IPS-18a (cell line): ENCODE results near the gene C9orf72.

Source experiments
- H3K27ac ChIP-seq: one replicate; pipeline ENCODE4 v1.5.1; 2013; ENCODE audit warnings: low read length
- H3K27me3 ChIP-seq: one replicate; pipeline ENCODE4 v1.6.1; 2013; ENCODE audit warnings: mild to moderate bottlenecking, low read length; ENCODE audit not compliant: control insufficient read depth, insufficient read depth
- H3K36me3 ChIP-seq: one replicate; pipeline ENCODE4 v1.6.1; 2013; ENCODE audit warnings: low read depth, low read length; ENCODE audit not compliant: control insufficient read depth
- H3K4me1 ChIP-seq: one replicate; pipeline ENCODE4 v1.6.1; 2013; ENCODE audit warnings: low read depth, low read length; ENCODE audit not compliant: control insufficient read depth
- H3K4me3 ChIP-seq: one replicate; pipeline ENCODE4 v1.5.1; 2013; ENCODE audit warnings: low read length
- H3K9ac ChIP-seq: one replicate; pipeline ENCODE4 v1.6.1; 2013; ENCODE audit warnings: mild to moderate bottlenecking, low read length, moderate library complexity
- H3K9me3 ChIP-seq: one replicate; pipeline ENCODE4 v1.6.1; 2013; ENCODE audit warnings: low read depth, low read length; ENCODE audit not compliant: control insufficient read depth

Gene C9orf72

DNA sequence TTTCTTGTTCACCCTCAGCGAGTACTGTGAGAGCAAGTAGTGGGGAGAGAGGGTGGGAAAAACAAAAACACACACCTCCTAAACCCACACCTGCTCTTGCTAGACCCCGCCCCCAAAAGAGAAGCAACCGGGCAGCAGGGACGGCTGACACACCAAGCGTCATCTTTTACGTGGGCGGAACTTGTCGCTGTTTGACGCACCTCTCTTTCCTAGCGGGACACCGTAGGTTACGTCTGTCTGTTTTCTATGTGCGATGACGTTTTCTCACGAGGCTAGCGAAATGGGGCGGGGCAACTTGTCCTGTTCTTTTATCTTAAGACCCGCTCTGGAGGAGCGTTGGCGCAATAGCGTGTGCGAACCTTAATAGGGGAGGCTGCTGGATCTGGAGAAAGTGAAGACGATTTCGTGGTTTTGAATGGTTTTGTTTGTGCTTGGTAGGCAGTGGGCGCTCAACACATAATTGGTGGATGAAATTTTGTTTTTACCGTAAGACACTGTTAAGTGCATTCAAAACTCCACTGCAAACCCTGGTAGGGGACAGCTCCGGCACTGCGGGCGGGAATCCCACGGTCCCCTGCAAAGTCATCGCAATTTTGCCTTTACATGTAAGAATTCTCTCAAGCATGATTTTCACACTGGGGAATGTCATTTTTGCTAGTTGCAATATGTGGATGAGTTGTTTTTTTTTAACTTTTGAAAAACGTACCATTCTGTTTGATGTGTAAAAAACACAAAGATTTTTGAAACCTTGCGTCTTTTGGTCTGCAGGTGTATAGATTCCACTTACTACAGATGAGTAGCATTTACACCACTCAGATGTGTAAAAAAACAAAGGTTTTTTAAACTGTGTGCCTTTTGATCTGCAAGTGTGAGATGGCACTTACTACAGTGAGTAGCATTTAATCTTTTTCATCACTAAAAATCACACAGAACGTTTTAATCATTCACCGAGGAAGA is 631 bp upstream of the C9orf72 start:
- H3K27me3 ChIP-seq: peaks cover 6% of the 10 kb centered on the region
- H3K4me1 ChIP-seq: peaks cover 5% of the 10 kb centered on the region
- H3K27ac ChIP-seq: peak overlapping the region; percentile 77
- peak overlapping the region; percentile 77 for H3K4me3 ChIP-seq
- peak overlapping the region; percentile 88 for H3K9ac ChIP-seq
- no peaks in the 10 kb centered on the region for H3K9me3 ChIP-seq
- H3K36me3 ChIP-seq: no peaks in the 10 kb centered on the region

DNA sequence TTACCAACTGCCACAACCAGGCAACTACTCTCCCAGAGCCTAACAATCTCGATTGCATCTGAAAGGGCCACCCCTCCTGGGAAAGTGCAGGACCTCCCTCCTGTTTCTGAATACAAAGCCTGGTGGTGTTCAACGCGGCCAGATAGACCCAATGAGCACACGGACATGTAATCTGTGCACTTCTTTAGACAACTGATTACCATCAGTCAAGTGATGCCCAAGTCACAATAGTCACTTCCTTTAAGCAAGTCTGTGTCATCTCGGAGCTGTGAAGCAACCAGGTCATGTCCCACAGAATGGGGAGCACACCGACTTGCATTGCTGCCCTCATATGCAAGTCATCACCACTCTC is 739 bp downstream of the C9orf72 start:
- Histone ChIP-seq H3K27me3 (peaks cover 6% of the 10 kb centered on the region), H3K9ac (peak overlapping the region; percentile 88), H3K4me1 (peaks cover 5% of the 10 kb centered on the region)

DNA sequence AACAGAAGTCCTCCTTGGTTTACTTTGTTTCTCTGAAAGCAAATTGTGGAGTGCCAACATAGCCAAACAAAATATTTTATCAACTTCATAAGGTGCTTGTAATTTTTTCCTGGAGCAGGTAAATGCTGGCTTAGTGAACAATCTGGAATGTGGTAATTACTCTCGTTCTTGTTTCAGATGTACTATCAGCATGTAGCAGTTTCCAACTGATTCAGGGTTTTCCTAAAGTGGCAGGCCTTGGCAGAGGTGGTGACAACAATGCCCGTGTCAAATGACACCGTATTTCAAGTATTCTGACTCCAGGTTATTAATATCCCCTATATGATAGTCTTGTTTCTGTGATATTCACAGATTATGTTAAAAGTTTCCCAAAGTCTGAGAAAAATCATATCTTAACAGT is 1.2 kb downstream of the C9orf72 start:
- peaks cover 5% of the 10 kb centered on the region for H3K4me1 ChIP-seq
- H3K9me3 ChIP-seq: no peaks in the 10 kb centered on the region
- H3K4me3 ChIP-seq: peak overlapping the region; percentile 77
- H3K9ac ChIP-seq: peak overlapping the region; percentile 88
- no peak overlapping the region for H3K27ac ChIP-seq
- H3K36me3 ChIP-seq: peaks cover 1% of the 10 kb centered on the region
- peaks cover 6% of the 10 kb centered on the region for H3K27me3 ChIP-seq

More for the DNA sequence above, 739 bp downstream of the C9orf72 start:
- Histone ChIP-seq H3K9me3 (no peaks in the 10 kb centered on the region), H3K4me3 (peak overlapping the region; percentile 77), H3K36me3 (no peaks in the 10 kb centered on the region), H3K27ac (no peak overlapping the region)

DNA sequence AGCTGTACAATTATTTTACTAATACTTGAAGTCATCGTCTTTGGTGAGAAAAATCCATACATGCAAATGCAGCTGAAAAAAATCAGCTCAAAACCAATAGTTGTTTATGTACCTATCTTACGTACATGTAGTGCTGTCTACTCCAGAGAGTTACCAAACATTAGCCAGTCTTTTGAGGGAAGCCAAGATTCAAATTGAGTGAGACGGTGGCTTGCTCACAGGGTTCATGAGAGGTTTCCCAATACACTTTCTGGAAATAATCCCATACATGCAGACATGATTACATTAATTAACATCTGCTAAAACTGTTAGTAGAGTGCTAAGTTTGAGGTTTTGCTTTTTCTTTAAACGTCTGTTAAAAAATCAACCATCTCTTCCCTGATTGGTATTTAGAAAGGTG is 2.3 kb downstream of the C9orf72 start:
- no peaks in the 10 kb centered on the region for H3K9me3 ChIP-seq
- H3K9ac ChIP-seq: no peak overlapping the region
- H3K27ac ChIP-seq: no peak overlapping the region
- peaks cover 11% of the 10 kb centered on the region for H3K36me3 ChIP-seq
- H3K27me3 ChIP-seq: peaks cover 6% of the 10 kb centered on the region
- peaks cover 5% of the 10 kb centered on the region for H3K4me1 ChIP-seq
- H3K4me3 ChIP-seq: no peak overlapping the region

DNA sequence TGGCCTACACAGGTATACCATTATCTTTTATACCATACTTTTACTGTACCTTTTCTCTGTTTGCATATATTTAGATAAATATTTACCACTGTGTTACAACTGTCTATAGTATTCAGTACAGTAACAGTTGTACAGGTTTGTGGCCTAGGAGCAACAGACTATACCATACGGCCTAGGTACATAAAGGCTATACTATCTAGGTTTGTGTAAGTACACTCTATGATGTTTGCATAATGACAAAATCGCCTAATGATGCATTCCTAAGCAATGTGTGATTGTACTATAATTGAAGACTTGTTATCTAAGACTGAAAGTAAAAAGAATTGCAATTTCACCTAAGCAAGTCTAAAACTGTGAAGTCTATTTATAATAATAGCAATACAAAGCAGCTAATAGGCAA is 3.9 kb downstream of the C9orf72 start:
- Histone ChIP-seq H3K9ac (no peak overlapping the region), H3K4me3 (no peak overlapping the region), H3K27ac (no peak overlapping the region), H3K27me3 (peaks cover under 1% of the 10 kb centered on the region), H3K4me1 (peaks cover 5% of the 10 kb centered on the region), H3K36me3 (peaks cover 27% of the 10 kb centered on the region), H3K9me3 (no peaks in the 10 kb centered on the region)

DNA sequence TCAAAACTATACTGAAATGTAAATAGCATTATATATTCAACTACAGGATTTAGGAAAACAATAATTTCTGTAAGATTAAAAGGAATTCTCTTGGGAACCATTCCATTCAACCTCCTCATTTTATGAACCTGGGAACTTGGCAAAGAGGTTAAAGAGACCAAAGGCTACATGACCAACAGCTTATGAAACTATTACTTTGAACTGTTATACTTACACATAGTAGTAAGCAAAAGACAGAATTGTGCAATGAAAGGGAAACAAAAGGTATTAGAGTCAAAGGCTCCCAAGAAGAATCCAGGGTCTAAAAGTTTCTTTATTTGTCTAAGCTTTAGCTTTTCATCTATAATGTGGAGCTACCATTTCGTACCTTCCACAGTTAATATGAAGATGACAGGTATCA is 7.2 kb downstream of the C9orf72 start:
- no peak overlapping the region for H3K9ac ChIP-seq
- H3K9me3 ChIP-seq: no peaks in the 10 kb centered on the region
- no peak overlapping the region for H3K4me3 ChIP-seq
- no peak overlapping the region for H3K27ac ChIP-seq
- H3K27me3 ChIP-seq: no peaks in the 10 kb centered on the region
- H3K36me3 ChIP-seq: peaks cover 42% of the 10 kb centered on the region
- H3K4me1 ChIP-seq: no peaks in the 10 kb centered on the region

DNA sequence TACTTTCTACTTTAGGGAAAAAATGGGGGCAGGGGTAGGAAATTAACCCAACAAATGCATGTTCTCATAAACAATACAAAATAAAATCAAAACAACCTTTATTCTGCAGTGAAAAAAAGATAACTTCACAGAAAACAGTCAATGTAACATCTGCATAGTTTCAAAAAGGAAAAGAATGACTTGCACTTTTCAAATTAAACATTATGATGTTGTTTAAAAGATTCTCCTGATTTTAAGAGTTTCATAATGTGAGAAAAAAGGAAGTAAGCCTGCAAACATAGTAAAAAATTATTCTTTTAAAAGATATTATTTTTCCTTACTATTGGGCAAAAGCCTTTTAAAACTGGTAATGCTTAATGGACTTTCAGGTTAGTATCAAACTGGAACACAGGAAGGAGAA is 7.6 kb downstream of the C9orf72 start:
- H3K36me3 ChIP-seq: peaks cover 46% of the 10 kb centered on the region
- no peaks in the 10 kb centered on the region for H3K9me3 ChIP-seq
- no peaks in the 10 kb centered on the region for H3K27me3 ChIP-seq
- no peak overlapping the region for H3K4me3 ChIP-seq
- no peaks in the 10 kb centered on the region for H3K4me1 ChIP-seq
- H3K9ac ChIP-seq: no peak overlapping the region
- no peak overlapping the region for H3K27ac ChIP-seq

DNA sequence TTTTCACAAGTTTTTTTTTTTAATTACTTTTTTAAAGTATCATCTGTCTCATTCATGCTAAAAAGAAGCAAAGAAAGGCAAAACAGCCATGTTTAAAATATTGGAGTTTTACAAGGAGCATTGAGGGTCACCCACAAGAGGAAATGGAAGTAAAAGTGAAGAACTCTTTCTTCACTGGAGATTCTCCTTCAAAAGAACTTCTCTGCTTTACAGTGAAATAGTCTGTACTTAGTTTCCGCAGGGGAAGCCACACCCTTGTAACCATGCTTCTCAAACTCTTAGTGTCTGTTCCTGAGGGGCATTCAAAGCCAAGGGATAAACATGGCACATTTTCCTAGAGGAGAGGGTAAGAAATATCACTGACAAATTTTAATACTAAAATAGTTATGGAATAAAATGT is 8.6 kb downstream of the C9orf72 start:
- Histone ChIP-seq H3K9me3 (no peaks in the 10 kb centered on the region), H3K36me3 (peaks cover 50% of the 10 kb centered on the region), H3K9ac (no peak overlapping the region), H3K27me3 (no peaks in the 10 kb centered on the region), H3K27ac (no peak overlapping the region), H3K4me3 (no peak overlapping the region), H3K4me1 (no peaks in the 10 kb centered on the region)

DNA sequence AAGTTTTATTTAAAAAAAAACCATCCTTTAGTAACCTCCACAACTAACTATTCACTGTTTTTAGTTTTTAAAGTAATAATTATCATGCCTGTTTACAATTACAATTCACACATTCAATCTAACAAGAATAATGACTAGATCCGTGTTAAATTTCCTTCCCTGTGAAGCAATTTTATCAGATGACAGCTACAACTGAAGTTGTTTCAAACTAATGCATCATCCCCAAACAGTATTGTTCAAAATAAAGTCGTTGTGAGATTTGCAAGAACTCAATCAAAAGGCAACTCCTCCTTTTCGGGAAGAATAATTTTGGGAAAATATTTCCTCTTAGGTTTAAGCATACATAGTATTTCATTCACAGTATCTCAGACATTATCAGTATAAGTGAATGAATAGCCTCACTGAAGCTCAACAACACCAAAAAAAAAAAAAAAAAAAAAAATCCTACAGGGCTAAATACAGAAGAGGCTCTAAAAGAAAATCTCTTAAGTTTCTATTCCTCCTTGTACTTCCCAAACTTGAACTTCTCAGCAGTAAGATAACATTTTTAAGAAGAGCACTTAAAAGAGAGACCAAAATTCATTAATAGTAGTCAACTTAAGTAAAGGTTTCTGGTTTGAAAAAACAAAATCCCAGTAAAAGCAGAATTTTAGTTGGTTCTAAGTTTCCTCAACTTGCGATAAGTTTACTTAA is 9.4 kb downstream of the C9orf72 start:
- H3K4me1 ChIP-seq: no peaks in the 10 kb centered on the region
- H3K4me3 ChIP-seq: no peak overlapping the region
- no peaks in the 10 kb centered on the region for H3K9me3 ChIP-seq
- peaks cover 52% of the 10 kb centered on the region for H3K36me3 ChIP-seq
- H3K27me3 ChIP-seq: no peaks in the 10 kb centered on the region
- no peak overlapping the region for H3K9ac ChIP-seq
- H3K27ac ChIP-seq: no peak overlapping the region

DNA sequence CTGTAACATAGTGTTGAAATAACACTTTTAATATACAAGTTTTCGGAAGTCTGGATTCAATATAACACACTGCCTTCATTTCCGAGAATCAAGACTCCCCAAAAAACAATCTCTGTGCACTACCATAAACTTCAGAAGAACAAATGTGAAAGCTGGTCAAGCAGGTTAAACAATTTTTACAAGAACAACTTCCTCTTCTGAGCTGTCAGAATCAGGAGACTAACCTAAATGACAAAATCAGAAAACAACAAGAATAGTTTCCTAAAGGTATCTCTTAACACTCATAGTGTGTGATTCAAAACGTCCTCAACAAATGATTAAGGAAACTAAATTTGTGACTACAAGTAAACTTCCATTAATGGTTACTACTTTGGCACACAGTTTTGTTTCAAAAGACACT is 11.6 kb downstream of the C9orf72 start:
- H3K36me3 ChIP-seq: peaks cover 67% of the 10 kb centered on the region
- H3K4me1 ChIP-seq: no peaks in the 10 kb centered on the region
- no peak overlapping the region for H3K9ac ChIP-seq
- H3K9me3 ChIP-seq: no peaks in the 10 kb centered on the region
- H3K27me3 ChIP-seq: no peaks in the 10 kb centered on the region
- no peak overlapping the region for H3K27ac ChIP-seq
- no peak overlapping the region for H3K4me3 ChIP-seq

DNA sequence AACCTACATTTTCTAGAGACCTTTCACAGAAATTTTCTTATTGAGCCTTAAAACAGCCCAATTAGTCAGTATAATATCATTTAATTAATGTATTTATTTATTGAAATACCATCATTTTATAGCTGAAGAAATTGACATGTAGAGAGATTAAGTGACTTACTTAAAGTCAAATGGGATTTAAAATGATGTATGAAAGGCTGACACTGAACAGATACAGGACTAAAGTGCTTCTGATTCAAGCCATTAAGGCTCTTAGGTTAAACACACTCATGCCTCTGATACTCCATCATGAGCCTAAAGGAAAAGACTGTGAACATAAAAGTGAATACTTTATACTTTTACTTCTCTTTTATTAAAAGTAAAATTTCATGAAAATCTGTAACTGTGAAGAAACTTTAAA is 12.8 kb downstream of the C9orf72 start:
- Histone ChIP-seq H3K36me3 (peaks cover 65% of the 10 kb centered on the region), H3K9me3 (no peaks in the 10 kb centered on the region), H3K4me3 (no peak overlapping the region), H3K27ac (no peak overlapping the region), H3K9ac (no peak overlapping the region), H3K27me3 (no peaks in the 10 kb centered on the region), H3K4me1 (no peaks in the 10 kb centered on the region)
